Measurements from ENCODE around the gene FAM216A. TPM values are rescaled to one million over a fixed set of nuclear protein-coding genes. Genes with fewer than 3 reads are reported as not detected.
"Not testable (repeated sequence)": the region's sequence is repeated elsewhere in the genome, so short reads cannot be mapped to it uniquely, and the experiment has no call there.

Gene FAM216A
- total RNA-seq, 1 experiment from 2014 or later, result 24.4 TPM

GRCh38 chr12:110466791-110467190 is 1.9 kb upstream of the FAM216A start:
- no peak for DNase-seq (ENCODE audit: low read depth, low spot score)
- in situ Hi-C loops (cut with HindIII; ENCODE audit: low pct_unique_long_range_greater_than_20kb, low sequenced_read_pairs), result no loop called here

- DNase-seq (ENCODE audit: low read depth, low spot score), result no peak
- in situ Hi-C loops (cut with HindIII; ENCODE audit: low pct_unique_long_range_greater_than_20kb, low sequenced_read_pairs), result no loop called here
Measured at GRCh38 chr12:110467847-110468213, 815 bp upstream of the FAM216A start.

GRCh38 chr12:110475426-110475825 is 6.8 kb downstream of the FAM216A start:
- no peak for DNase-seq (ENCODE audit: low read depth, low spot score)
- in situ Hi-C loops (cut with HindIII; ENCODE audit: low pct_unique_long_range_greater_than_20kb, low sequenced_read_pairs), result no loop called here

- in situ Hi-C loops (cut with HindIII; ENCODE audit: low pct_unique_long_range_greater_than_20kb, low sequenced_read_pairs), result no loop called here
Measured at GRCh38 chr12:110498984-110499706, 30.5 kb downstream of the FAM216A start.

GRCh38 chr12:110501399-110501751 is 32.7 kb downstream of the FAM216A start:
- in situ Hi-C loops (cut with HindIII; ENCODE audit: low pct_unique_long_range_greater_than_20kb, low sequenced_read_pairs), result no loop called here
- DNase-seq (ENCODE audit: low read depth, low spot score), result peak; percentile 32

More at GRCh38 chr12:110498984-110499706, 30.5 kb downstream of the FAM216A start:
- no peak for DNase-seq (ENCODE audit: low read depth, low spot score)

GRCh38 chr12:110501752-110502738 is 33.4 kb downstream of the FAM216A start, which contains the start of the genes RAD9B and VPS29:
RAD9B (plus strand) TSS chr12:110502331; CDS start chr12:110502338, 7 bp downstream.
VPS29 (minus strand) TSS chr12:110502111; CDS start chr12:110502051, 60 bp downstream.
- DNase-seq (ENCODE audit: low read depth, low spot score), result peak; percentile 99
- in situ Hi-C loops (cut with HindIII; ENCODE audit: low pct_unique_long_range_greater_than_20kb, low sequenced_read_pairs), result no loop called here

GRCh38 chr12:110503432-110503831 is 34.8 kb downstream of the FAM216A start:
- in situ Hi-C loops (cut with HindIII; ENCODE audit: low pct_unique_long_range_greater_than_20kb, low sequenced_read_pairs), result no loop called here

GRCh38 chr12:110505332-110505731 is 36.7 kb downstream of the FAM216A start:
- DNase-seq (ENCODE audit: low read depth, low spot score), result no peak
- in situ Hi-C loops (cut with HindIII; ENCODE audit: low pct_unique_long_range_greater_than_20kb, low sequenced_read_pairs), result no loop called here

More at GRCh38 chr12:110503432-110503831, 34.8 kb downstream of the FAM216A start:
- DNase-seq (ENCODE audit: low read depth, low spot score), result no peak

GRCh38 chr12:110508071-110508586 is 39.5 kb downstream of the FAM216A start:
- in situ Hi-C loops (cut with HindIII; ENCODE audit: low pct_unique_long_range_greater_than_20kb, low sequenced_read_pairs), result no loop called here
- DNase-seq (ENCODE audit: low read depth, low spot score), result no peak

GRCh38 chr12:110513842-110514241 is 45.2 kb downstream of the FAM216A start:
- no peak for DNase-seq (ENCODE audit: low read depth, low spot score)
- in situ Hi-C loops (cut with HindIII; ENCODE audit: low pct_unique_long_range_greater_than_20kb, low sequenced_read_pairs), result no loop called here

GRCh38 chr12:110514363-110514762 is 45.7 kb downstream of the FAM216A start:
- in situ Hi-C loops (cut with HindIII; ENCODE audit: low pct_unique_long_range_greater_than_20kb, low sequenced_read_pairs), result no loop called here

GRCh38 chr12:110516995-110517394 is 48.4 kb downstream of the FAM216A start:
- DNase-seq (ENCODE audit: low read depth, low spot score), result no peak
- in situ Hi-C loops (cut with HindIII; ENCODE audit: low pct_unique_long_range_greater_than_20kb, low sequenced_read_pairs), result no loop called here

More at GRCh38 chr12:110514363-110514762, 45.7 kb downstream of the FAM216A start:
- no peak for DNase-seq (ENCODE audit: low read depth, low spot score)

- in situ Hi-C loops (cut with HindIII; ENCODE audit: low pct_unique_long_range_greater_than_20kb, low sequenced_read_pairs); DNase-seq (ENCODE audit: low read depth, low spot score): not testable (repeated sequence)
Measured at GRCh38 chr12:110518014-110518413, 49.4 kb downstream of the FAM216A start.

GRCh38 chr12:110520876-110521712 is 52.4 kb downstream of the FAM216A start:
- in situ Hi-C loops (cut with HindIII; ENCODE audit: low pct_unique_long_range_greater_than_20kb, low sequenced_read_pairs); DNase-seq (ENCODE audit: low read depth, low spot score): not testable (repeated sequence)

GRCh38 chr12:110528277-110528839 is 59.7 kb downstream of the FAM216A start:
- no peak for DNase-seq (ENCODE audit: low read depth, low spot score)
- in situ Hi-C loops (cut with HindIII; ENCODE audit: low pct_unique_long_range_greater_than_20kb, low sequenced_read_pairs), result no loop called here

GRCh38 chr12:110530511-110530910 is 61.9 kb downstream of the FAM216A start:
- DNase-seq (ENCODE audit: low read depth, low spot score), result no peak

GRCh38 chr12:110531741-110532333 is 63.2 kb downstream of the FAM216A start:
- DNase-seq (ENCODE audit: low read depth, low spot score), result no peak
- in situ Hi-C loops (cut with HindIII; ENCODE audit: low pct_unique_long_range_greater_than_20kb, low sequenced_read_pairs), result no loop called here

More at GRCh38 chr12:110530511-110530910, 61.9 kb downstream of the FAM216A start:
- in situ Hi-C loops (cut with HindIII; ENCODE audit: low pct_unique_long_range_greater_than_20kb, low sequenced_read_pairs), result no loop called here
